Fibroblast of the aortic adventitia (primary cell): ENCODE measurements around the gene LYPD3. TPM values are rescaled to one million over a fixed set of nuclear protein-coding genes. Genes with fewer than 3 reads are reported as not detected.
A peak's percentile ranks its signal among the peaks of the same experiment; 100 is the strongest.
"Not testable (repeated sequence)": the region's sequence is repeated elsewhere in the genome, so short reads cannot be mapped to it uniquely, and the experiment has no call there.

Experiments
- DNase-seq: peaks from one replicate; pipeline ENCODE4 v3.0.0-alpha.2; 2010; ENCODE audit warnings: low read depth
- H3K4me3 ChIP-seq: 2 replicates; pipeline ENCODE4 v1.5.1; 2011; ENCODE audit warnings: low read depth, mild to moderate bottlenecking, control low read depth, low read length, moderate library complexity
- total RNA-seq: library from RNA; depleted of rRNA; stranded (reverse); fragments of >200 nt; gene quantifications from 2 replicates; pipeline ENCODE4 v1.2.3, GENCODE V29; 2012; ENCODE audit warnings: low replicate concordance
- TF ChIP-seq, protein P1 (sequence below): IDR thresholded peaks from 2 replicates; pipeline ENCODE4 v1.5.1; 2011; ENCODE audit warnings: mild to moderate bottlenecking, low read length, control low read depth, inconsistent platforms; ENCODE audit not compliant: insufficient read depth

LYPD3 gene
- total RNA-seq, 1 donor, result 0.36 TPM

DNA sequence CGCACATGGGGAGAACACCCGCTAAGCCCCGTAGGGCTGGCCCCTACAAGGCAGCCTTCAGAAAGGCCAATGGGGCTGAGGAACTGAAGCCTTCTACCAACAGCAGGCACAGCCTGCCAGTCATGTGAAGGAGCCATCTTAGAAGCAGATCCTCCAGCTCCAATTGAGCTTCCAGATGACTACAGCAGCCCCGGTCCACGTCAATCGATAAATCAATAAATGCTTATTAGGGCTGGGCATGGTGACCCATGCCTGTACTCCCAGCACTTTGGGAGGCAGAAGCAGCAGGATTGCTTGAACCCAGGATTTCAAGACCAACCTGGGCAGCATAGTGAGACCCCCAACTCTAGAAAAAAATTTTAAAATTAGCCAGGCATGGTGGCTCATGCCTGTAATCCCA lies 27.7 kb downstream of the LYPD3 start:
- DNase-seq, result no peak
- TF ChIP-seq, protein P1, sequence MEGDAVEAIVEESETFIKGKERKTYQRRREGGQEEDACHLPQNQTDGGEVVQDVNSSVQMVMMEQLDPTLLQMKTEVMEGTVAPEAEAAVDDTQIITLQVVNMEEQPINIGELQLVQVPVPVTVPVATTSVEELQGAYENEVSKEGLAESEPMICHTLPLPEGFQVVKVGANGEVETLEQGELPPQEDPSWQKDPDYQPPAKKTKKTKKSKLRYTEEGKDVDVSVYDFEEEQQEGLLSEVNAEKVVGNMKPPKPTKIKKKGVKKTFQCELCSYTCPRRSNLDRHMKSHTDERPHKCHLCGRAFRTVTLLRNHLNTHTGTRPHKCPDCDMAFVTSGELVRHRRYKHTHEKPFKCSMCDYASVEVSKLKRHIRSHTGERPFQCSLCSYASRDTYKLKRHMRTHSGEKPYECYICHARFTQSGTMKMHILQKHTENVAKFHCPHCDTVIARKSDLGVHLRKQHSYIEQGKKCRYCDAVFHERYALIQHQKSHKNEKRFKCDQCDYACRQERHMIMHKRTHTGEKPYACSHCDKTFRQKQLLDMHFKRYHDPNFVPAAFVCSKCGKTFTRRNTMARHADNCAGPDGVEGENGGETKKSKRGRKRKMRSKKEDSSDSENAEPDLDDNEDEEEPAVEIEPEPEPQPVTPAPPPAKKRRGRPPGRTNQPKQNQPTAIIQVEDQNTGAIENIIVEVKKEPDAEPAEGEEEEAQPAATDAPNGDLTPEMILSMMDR, result no peak

DNA sequence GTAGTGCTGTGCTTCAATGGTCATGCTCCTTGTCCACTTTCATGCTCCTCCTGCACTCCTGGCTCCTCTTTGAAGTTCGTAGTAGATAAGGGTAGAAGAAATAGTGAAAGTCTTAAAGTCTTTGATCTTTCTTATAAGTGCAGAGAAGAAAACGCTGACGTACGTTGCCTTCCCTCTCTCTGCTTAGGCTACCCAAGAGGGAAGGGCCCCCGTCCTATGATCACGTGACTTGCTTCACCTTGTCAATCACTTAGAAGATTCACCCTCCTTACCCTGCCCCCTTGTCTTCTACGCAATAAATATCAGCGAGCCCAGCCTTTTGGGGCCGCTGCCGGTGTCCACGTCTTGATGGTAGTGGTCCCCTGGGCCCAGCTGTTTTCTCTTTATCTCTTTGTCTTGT lies 28.1 kb downstream of the LYPD3 start:
- DNase-seq, H3K4me3 ChIP-seq: not testable (repeated sequence)

More for the DNA sequence above, 27.7 kb downstream of the LYPD3 start:
- H3K4me3 ChIP-seq, result no peak overlapping the region

DNA sequence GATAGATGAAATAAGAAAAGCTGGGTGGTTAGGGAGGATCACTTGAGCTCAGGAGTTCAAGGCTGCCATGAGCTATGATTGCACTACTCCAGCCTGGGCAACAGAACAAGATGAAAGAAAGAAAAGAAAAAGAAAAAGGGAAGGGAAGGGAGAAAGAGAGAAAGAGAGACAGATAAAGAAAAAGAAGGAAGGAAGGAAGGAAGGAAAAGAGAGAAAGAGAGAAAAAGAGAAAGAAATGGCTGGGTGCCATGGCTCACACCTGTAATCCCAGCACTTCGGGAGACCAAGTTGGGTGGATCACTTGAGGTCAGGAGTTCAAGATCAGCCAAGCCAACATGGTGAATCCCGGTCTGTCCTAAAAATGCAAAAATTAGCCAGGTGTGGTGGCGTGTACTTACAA lies 29.6 kb downstream of the LYPD3 start:
- no peak for DNase-seq
- TF ChIP-seq, protein P1, result no peak
- no peak overlapping the region for H3K4me3 ChIP-seq

DNA sequence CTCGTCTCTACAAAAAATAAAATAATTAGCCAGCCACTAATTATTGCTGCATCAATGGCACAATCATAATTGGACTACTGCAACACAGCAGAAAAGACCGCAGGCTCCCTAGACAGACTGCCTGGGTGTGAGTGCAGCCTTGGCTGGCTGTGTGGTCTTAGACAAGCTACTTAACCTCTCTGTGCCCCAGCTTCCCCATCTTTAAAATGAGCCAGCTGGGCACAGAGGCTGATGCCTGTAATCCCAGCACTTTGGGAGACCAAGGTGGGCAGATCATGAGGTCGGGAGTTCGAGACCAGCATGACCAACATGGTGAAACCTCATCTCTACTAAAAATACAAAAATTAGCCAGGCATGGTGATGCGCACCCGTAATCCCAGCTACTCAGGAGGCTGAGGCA lies 31.7 kb downstream of the LYPD3 start:
- H3K4me3 ChIP-seq, result no peak overlapping the region
- TF ChIP-seq, protein P1, result no peak

DNA sequence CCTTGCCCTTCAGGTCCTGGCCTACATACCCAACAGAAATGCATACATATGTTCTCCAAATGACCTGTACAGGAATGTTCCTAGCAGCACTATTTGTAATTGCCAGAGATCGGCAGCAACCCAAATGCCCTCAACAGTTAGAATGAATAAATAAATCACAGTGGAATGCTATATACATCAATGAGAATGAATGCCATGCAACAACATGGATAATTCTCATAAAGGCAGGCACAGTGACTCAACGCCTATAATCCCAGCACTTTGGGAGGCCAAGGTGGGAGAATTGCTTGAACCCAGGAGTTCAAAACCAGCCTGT lies 32.1 kb downstream of the LYPD3 start:
- TF ChIP-seq, protein P1, result no peak
- no peak for DNase-seq
- H3K4me3 ChIP-seq, result no peak overlapping the region

More for the DNA sequence above, 31.7 kb downstream of the LYPD3 start:
- DNase-seq, result no peak

DNA sequence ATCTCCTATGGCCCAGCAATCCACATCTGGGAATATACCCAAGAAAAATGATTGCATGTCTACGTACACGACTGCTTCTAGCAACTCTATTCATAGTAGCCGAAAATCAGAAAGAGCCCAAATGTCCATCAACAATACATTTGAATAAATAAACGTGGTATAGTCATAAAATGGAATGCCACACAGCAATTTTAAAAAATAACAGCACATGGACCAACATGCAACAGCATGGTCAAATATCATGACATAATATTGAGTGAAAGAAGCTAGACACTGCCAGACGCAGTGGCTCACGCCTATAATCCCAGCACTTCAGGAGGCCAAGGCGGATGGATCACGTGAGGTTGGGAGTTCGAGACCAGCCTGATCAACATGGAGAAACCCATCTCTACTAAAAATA lies 34.4 kb downstream of the LYPD3 start:
- DNase-seq, result no peak
- TF ChIP-seq, protein P1, result no peak
- H3K4me3 ChIP-seq, result no peak overlapping the region

DNA sequence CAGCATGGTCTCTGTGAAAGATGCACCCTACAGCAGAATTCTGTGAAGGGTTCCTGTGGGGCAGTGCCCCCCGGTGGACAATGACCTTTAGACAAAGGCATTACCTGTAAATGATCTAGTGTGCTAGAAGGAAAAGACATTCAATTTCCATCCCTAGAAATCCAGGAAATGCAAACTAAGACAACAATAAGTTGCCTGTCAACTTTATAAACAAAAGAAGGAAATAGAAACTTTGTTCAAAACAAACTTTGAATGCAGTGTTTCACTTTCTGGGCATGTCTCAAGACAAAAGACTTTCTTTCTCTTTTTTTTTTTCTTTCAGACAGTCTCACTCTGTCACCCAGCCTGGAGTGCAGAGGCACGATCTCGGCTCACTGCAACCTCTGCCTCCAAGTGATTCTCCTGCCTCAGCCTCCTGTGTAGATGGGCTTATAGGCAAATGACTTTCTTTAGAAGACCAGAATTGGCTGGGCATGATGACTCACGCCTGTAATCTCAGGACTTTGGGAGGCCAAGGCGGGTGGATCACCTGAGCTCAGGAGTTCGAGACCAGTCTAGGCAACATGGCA lies 35.2 kb downstream of the LYPD3 start:
- H3K4me3 ChIP-seq, result no peak overlapping the region
- TF ChIP-seq, protein P1, result peak; percentile 14
- DNase-seq, result peak; percentile 18
